Adrenal gland (tissue), 12 donors: ENCODE results near the gene GRID1. TPM values are rescaled to one million over a fixed set of nuclear protein-coding genes. Genes with fewer than 3 reads are reported as not detected.

Source experiments
- DNase-seq, 7 donors: peaks; one replicate each; pipeline ENCODE4 v3.0.0-alpha.2; 2019 to 2020
- H3K27ac ChIP-seq, 5 donors: fragments of 200-600 bp; sonication (generic) in 4 of 5; 1 replicate in 3 of 5; 2 replicates in 2 of 5; pipeline versions ENCODE4 v1.5.1 to v1.8.0; 2016 to 2020; ENCODE audit warnings: mild to moderate bottlenecking in 1 of 5
- H3K27me3 ChIP-seq: fragments of 200-600 bp; 2 replicates; pipeline ENCODE4 v1.8.0; 2021
- H3K36me3 ChIP-seq, 2 donors: fragments of 200-600 bp; replicated peaks in 1 of 2; 1 replicate in 1 of 2; 2 replicates in 1 of 2; pipeline versions ENCODE4 v1.5.1 to v1.8.0; 2018 to 2022
- H3K4me1 ChIP-seq, 2 donors: fragments of 200-600 bp; replicated peaks in 1 of 2; 1 replicate in 1 of 2; 2 replicates in 1 of 2; pipeline versions ENCODE4 v1.5.1 to v1.8.0; 2018 to 2021
- H3K4me3 ChIP-seq, 4 donors: fragments of 200-600 bp; sonication (generic) in 3 of 4; one replicate each; pipeline ENCODE4 v1.5.1; 2016 to 2018
- H3K9me3 ChIP-seq, 3 donors: fragments of 200-600 bp; sonication (generic) in 1 of 3; replicated peaks in 1 of 3; 1 replicate in 2 of 3; 2 replicates in 1 of 3; pipeline versions ENCODE4 v1.5.1 to v1.8.0; 2016 to 2021
- CTCF ChIP-seq, 6 experiments: fragments of 450-650 bp in 4 of 6; fragments of 200-600 bp in 2 of 6; sonication (generic) in 1 of 6; IDR thresholded peaks; 1 replicate in 5 of 6; 2 replicates in 1 of 6; pipeline versions ENCODE4 v1.5.1 to v1.8.0; 2016 to 2021; ENCODE audit warnings: antibody characterized with exemption in 6 of 6, mild to moderate bottlenecking in 2 of 6, moderate library complexity in 1 of 6
- POLR2A ChIP-seq, 2 donors: fragments of 450-650 bp; IDR thresholded peaks; one replicate each; pipeline ENCODE4 v1.6.1; 2017; ENCODE audit warnings: antibody characterized with exemption in 2 of 2, mild to moderate bottlenecking in 2 of 2, moderate library complexity in 1 of 2
- WGBS, 4 donors: extraction: QIAGEN DNeasy Blood & Tissue Kit in 2 of 4; methylation state at CpG; one replicate each; pipeline versions ENCODE4 v1.1.5 to v1.1.7; 2013 to 2017; 5-methylcytosine and 5-hydroxymethylcytosine counted together
- intact Hi-C, 2 donors: fragments of 100-400 bp; cut with DNase I; formaldehyde crosslinking; loops; one replicate each; pipeline versions ENCODE4 v1.14.1 to v1.15.0; 2022 to 2023
- polyA plus RNA-seq, 3 donors: library from polyadenylated mRNA; stranded (reverse); fragments of 200-250 nt in 2 of 3; fragments of 350-450 nt in 1 of 3; fragmentation: Illumina TruSeq in 1 of 3; extraction: RNeasy Lipid Tissue Mini Kit (QIAGEN cat#74804) in 1 of 3; gene quantifications; one replicate each; pipeline ENCODE4 v1.2.3, GENCODE V29; 2013 to 2014
- total RNA-seq, 9 donors: library from RNA; depleted of rRNA in 4 of 9; stranded (reverse); fragments of >200 nt in 4 of 9; fragments of 120-200 nt in 1 of 9; fragmentation: NEBNext Ultra II Directional in 1 of 9; extraction: Animal tissue kit (Norgen Biotek cat#: 25700) in 1 of 9; gene quantifications; one replicate each; pipeline versions ENCODE4 v1.1.0 to v1.2.4, GENCODE V29; 2013 to 2023
- donor health status: healthy with polysubstance abuse.
- donor health status: Bipolar disorder and iron deficiency.
- donor health status: DM: yes; HTN: yes; CAD: no.
- donor health status: DM: no; HTN: no; CAD: no.
- donor health status: DM: no; HTN: no; CAD: no.
- donor health status: DM: yes; HTN: yes; CAD: no.

Gene GRID1
- total and polyA plus RNA-seq, 12 donors, result 2.2 to 8.0 (median 4.1) TPM

GRCh38 chr10:86229811-86230556 lies 136.6 kb downstream of the GRID1 start:
- no peak for TF ChIP-seq CTCF (IDR thresholded peaks at IDR 0.05)
- TF ChIP-seq POLR2A (IDR thresholded peaks at IDR 0.05), result no peak
- no peaks in the 10 kb centered on the region for H3K4me1 ChIP-seq
- no peak overlapping the region for H3K4me3 ChIP-seq
- no peaks in the 10 kb centered on the region for H3K36me3 ChIP-seq
- H3K27ac ChIP-seq, result no peak overlapping the region
- no peaks in the 10 kb centered on the region for H3K9me3 ChIP-seq
- 74 to 77% (median 75%) methylated on average over 4 to 6 of the region's 6 CpGs for WGBS, 4 donors
- no peak for DNase-seq
- intact Hi-C loops, result no loop called here
- H3K27me3 ChIP-seq, result no peaks in the 10 kb centered on the region

- H3K27me3 ChIP-seq, result no peaks in the 10 kb centered on the region
- no peaks in the 10 kb centered on the region for H3K36me3 ChIP-seq
- H3K4me1 ChIP-seq, result no peaks in the 10 kb centered on the region
- 82 to 94% (median 87%) methylated on average over 7 of the region's 7 CpGs for WGBS, 4 donors
- no peak for DNase-seq
- no peak overlapping the region for H3K27ac ChIP-seq
- H3K4me3 ChIP-seq, result no peak overlapping the region
- H3K9me3 ChIP-seq, result no peaks in the 10 kb centered on the region
- intact Hi-C loops, result no loop called here
- TF ChIP-seq CTCF (IDR thresholded peaks at IDR 0.05) (no peak), POLR2A (IDR thresholded peaks at IDR 0.05) (no peak)
Measured at GRCh38 chr10:86229376-86229775, 137.2 kb downstream of the GRID1 start.

GRCh38 chr10:86227501-86228258 lies 138.9 kb downstream of the GRID1 start:
- Histone ChIP-seq H3K9me3 (no peaks in the 10 kb centered on the region), H3K27ac (no peak overlapping the region), H3K4me3 (no peak overlapping the region), H3K4me1 (no peaks in the 10 kb centered on the region), H3K36me3 (no peaks in the 10 kb centered on the region), H3K27me3 (no peaks in the 10 kb centered on the region)
- DNase-seq, result no peak
- TF ChIP-seq POLR2A (IDR thresholded peaks at IDR 0.05) (no peak), CTCF (IDR thresholded peaks at IDR 0.05) (no peak)
- intact Hi-C loops, result no loop called here
- 78 to 95% (median 86%) methylated on average over 5 to 6 of the region's 6 CpGs for WGBS, 4 donors

- no peak overlapping the region for H3K27ac ChIP-seq
- TF ChIP-seq CTCF (IDR thresholded peaks at IDR 0.05), result no peak
- no peak for TF ChIP-seq POLR2A (IDR thresholded peaks at IDR 0.05)
- no peaks in the 10 kb centered on the region for H3K9me3 ChIP-seq
- DNase-seq, result peak in 1 of 7 donors; percentile 56
- no peak overlapping the region for H3K4me3 ChIP-seq
- no peaks in the 10 kb centered on the region for H3K27me3 ChIP-seq
- no peaks in the 10 kb centered on the region for H3K36me3 ChIP-seq
- 85 to 100% (median 92%) methylated on average over 1 to 3 of the region's 3 CpGs for WGBS, 4 donors
- intact Hi-C loops, result no loop called here
- no peaks in the 10 kb centered on the region for H3K4me1 ChIP-seq
Measured at GRCh38 chr10:86226781-86227201, 139.8 kb downstream of the GRID1 start.
